ENCODE measurements around the gene LMX1A. TPM values are rescaled to one million over a fixed set of nuclear protein-coding genes. Genes with fewer than 3 reads are reported as not detected.

The LMX1A gene
- polyA plus RNA-seq, 1 donor from 2014 or later: 0.47 TPM

GRCh38 chr1:165189913-165190312, 166.6 kb downstream of the LMX1A start:
- H3K79me2 ChIP-seq (replicated peaks; ENCODE audit: insufficient read depth, low read length): no peaks in the 10 kb centered on the region
- H3K27me3 ChIP-seq (ENCODE audit: insufficient read depth, low read depth, low read length): no peaks in the 10 kb centered on the region
- no peaks in the 10 kb centered on the region for H3F3A ChIP-seq (ENCODE audit: insufficient read depth, low read length, poor library complexity, severe bottlenecking)
- no peaks in the 10 kb centered on the region for H4K20me1 ChIP-seq (ENCODE audit: insufficient read depth)
- H3K9me2 ChIP-seq (ENCODE audit: insufficient read depth, low read length): no peaks in the 10 kb centered on the region
- no peak overlapping the region for H3K27ac ChIP-seq (ENCODE audit: low read length)
- H3K4me2 ChIP-seq (ENCODE audit: low read length): no peak overlapping the region
- H3K4me3 ChIP-seq (ENCODE audit: low read length): no peak overlapping the region
- no peak overlapping the region for H2AFZ ChIP-seq (ENCODE audit: low read depth, low read length)
- no peak overlapping the region for H3K9ac ChIP-seq (ENCODE audit: low read length)
- H3K36me3 ChIP-seq (ENCODE audit: insufficient read depth, low read length): no peaks in the 10 kb centered on the region
- TF ChIP-seq POLR2AphosphoS5 (IDR thresholded peaks at IDR 0.05) (no peak), EZH2 (IDR thresholded peaks at IDR 0.05; ENCODE audit: borderline replicate concordance, insufficient read depth, low read length, poor library complexity, severe bottlenecking) (no peak), EP300 (conservative IDR thresholded peaks at IDR 0.05; ENCODE audit: poor library complexity, severe bottlenecking) (no peak), TAF1 (IDR thresholded peaks at IDR 0.05; ENCODE audit: low read depth) (no peak)
- TF ChIP-seq, protein P1, sequence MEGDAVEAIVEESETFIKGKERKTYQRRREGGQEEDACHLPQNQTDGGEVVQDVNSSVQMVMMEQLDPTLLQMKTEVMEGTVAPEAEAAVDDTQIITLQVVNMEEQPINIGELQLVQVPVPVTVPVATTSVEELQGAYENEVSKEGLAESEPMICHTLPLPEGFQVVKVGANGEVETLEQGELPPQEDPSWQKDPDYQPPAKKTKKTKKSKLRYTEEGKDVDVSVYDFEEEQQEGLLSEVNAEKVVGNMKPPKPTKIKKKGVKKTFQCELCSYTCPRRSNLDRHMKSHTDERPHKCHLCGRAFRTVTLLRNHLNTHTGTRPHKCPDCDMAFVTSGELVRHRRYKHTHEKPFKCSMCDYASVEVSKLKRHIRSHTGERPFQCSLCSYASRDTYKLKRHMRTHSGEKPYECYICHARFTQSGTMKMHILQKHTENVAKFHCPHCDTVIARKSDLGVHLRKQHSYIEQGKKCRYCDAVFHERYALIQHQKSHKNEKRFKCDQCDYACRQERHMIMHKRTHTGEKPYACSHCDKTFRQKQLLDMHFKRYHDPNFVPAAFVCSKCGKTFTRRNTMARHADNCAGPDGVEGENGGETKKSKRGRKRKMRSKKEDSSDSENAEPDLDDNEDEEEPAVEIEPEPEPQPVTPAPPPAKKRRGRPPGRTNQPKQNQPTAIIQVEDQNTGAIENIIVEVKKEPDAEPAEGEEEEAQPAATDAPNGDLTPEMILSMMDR (IDR thresholded peaks at IDR 0.05; ENCODE audit: poor library complexity, severe bottlenecking): no peak
- H3K9me3 ChIP-seq (ENCODE audit: low read length): no peaks in the 10 kb centered on the region

GRCh38 chr1:165189011-165189410, 167.5 kb downstream of the LMX1A start:
- no peak overlapping the region for H2AFZ ChIP-seq (ENCODE audit: low read depth, low read length)
- no peaks in the 10 kb centered on the region for H3F3A ChIP-seq (ENCODE audit: insufficient read depth, low read length, poor library complexity, severe bottlenecking)
- H3K27ac ChIP-seq (ENCODE audit: low read length): no peak overlapping the region
- no peak overlapping the region for H3K9ac ChIP-seq (ENCODE audit: low read length)
- no peaks in the 10 kb centered on the region for H4K20me1 ChIP-seq (ENCODE audit: insufficient read depth)
- no peak overlapping the region for H3K4me3 ChIP-seq (ENCODE audit: low read length)
- H3K9me3 ChIP-seq (ENCODE audit: low read length): no peaks in the 10 kb centered on the region
- H3K36me3 ChIP-seq (ENCODE audit: insufficient read depth, low read length): no peaks in the 10 kb centered on the region
- TF ChIP-seq SMC3 (conservative IDR thresholded peaks at IDR 0.05; ENCODE audit: poor library complexity) (no peak), TAF1 (IDR thresholded peaks at IDR 0.05; ENCODE audit: low read depth) (no peak), EP300 (conservative IDR thresholded peaks at IDR 0.05; ENCODE audit: poor library complexity, severe bottlenecking) (no peak), EZH2 (IDR thresholded peaks at IDR 0.05; ENCODE audit: borderline replicate concordance, insufficient read depth, low read length, poor library complexity, severe bottlenecking) (no peak)
- TF ChIP-seq, protein P2, sequence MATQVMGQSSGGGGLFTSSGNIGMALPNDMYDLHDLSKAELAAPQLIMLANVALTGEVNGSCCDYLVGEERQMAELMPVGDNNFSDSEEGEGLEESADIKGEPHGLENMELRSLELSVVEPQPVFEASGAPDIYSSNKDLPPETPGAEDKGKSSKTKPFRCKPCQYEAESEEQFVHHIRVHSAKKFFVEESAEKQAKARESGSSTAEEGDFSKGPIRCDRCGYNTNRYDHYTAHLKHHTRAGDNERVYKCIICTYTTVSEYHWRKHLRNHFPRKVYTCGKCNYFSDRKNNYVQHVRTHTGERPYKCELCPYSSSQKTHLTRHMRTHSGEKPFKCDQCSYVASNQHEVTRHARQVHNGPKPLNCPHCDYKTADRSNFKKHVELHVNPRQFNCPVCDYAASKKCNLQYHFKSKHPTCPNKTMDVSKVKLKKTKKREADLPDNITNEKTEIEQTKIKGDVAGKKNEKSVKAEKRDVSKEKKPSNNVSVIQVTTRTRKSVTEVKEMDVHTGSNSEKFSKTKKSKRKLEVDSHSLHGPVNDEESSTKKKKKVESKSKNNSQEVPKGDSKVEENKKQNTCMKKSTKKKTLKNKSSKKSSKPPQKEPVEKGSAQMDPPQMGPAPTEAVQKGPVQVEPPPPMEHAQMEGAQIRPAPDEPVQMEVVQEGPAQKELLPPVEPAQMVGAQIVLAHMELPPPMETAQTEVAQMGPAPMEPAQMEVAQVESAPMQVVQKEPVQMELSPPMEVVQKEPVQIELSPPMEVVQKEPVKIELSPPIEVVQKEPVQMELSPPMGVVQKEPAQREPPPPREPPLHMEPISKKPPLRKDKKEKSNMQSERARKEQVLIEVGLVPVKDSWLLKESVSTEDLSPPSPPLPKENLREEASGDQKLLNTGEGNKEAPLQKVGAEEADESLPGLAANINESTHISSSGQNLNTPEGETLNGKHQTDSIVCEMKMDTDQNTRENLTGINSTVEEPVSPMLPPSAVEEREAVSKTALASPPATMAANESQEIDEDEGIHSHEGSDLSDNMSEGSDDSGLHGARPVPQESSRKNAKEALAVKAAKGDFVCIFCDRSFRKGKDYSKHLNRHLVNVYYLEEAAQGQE (IDR thresholded peaks at IDR 0.05; ENCODE audit: borderline replicate concordance): no peak
- no peaks in the 10 kb centered on the region for H3K27me3 ChIP-seq (ENCODE audit: insufficient read depth, low read depth, low read length)
- no peaks in the 10 kb centered on the region for H3K9me2 ChIP-seq (ENCODE audit: insufficient read depth, low read length)
- no peak overlapping the region for H3K4me2 ChIP-seq (ENCODE audit: low read length)
- H3K79me2 ChIP-seq (replicated peaks; ENCODE audit: insufficient read depth, low read length): no peaks in the 10 kb centered on the region

Measured in neural cell (in vitro differentiated cells).